GM18502 (cell line): ENCODE data around the gene RHOF.

Experiments used
- ATAC-seq: cut with Tn5 transposase; IDR thresholded peaks from one replicate; pipeline ENCODE4 v1.9.1; 2021; ENCODE audit warnings: mild to moderate bottlenecking; ENCODE audit not compliant: unreplicated experiment, poor library complexity

RHOF gene

DNA sequence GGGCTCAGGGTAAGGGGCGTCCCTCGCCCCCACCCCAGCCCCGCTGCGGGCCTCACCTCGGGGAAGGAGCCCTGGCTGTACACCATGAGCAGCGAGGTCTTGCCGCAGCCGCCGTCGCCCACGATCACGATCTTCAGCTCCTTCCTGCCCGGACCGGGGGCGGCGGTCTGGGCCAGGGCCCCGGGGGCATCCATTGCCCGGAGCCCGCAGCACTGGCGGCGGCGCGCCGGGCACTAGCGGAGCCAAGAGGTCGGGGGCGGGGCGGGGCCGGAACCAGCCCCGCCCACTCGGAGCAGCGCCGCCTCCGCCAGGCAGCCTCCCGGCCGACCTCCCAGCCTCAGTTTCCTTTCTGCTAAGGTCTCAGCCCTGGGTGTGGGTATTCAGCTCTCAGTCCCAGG, at the start of gene RHOF:
TSS of gene RHOF (minus strand) at position 249 of the 398 bp plus-strand sequence. CDS start at position 194, 55 bp downstream.
- peak; percentile 19 for ATAC-seq

DNA sequence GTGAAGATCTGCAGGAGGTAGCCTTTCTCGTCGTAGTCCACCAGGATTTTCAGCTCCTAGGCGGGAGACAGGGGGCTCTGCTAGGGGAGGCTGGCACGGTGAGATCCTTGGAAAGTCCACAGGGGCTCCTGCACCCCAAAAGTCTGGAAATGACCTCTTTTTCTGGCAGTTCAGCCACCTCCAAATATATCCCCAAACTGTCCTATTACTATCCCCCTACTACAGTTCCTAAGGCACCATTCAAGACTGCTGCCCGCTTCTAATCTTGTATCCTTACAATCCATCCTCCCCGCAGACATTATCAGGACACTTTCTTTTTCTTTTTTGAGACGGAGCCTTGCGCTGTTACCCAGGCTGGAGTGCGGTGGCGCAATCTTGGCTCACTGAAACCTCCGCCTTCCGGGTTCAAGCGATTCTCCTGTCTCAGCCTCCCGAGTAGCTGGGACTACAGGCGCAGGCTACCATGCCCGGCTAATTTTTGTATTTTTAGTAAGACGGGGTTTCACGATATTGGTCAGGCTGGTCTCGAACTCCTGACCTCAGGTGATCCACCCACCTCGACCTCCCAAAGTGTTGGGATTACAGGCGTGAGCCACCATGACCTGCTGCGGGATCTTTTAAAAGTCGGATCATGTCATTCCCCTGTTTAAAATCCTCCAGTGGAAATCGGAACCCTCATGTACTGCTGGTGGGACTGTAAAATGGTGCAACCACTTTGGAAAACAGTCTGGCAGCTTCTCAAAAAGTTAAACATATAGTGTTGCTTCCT, 46.7 kb upstream of the RHOF start:
- no peak for ATAC-seq

- peak; percentile 97 for ATAC-seq
Measured at GRCh38 chr12:121839106-121839992, 45.9 kb upstream of the RHOF start.

- no peak for ATAC-seq
Measured at GRCh38 chr12:121838126-121838525, 44.6 kb upstream of the RHOF start.

DNA sequence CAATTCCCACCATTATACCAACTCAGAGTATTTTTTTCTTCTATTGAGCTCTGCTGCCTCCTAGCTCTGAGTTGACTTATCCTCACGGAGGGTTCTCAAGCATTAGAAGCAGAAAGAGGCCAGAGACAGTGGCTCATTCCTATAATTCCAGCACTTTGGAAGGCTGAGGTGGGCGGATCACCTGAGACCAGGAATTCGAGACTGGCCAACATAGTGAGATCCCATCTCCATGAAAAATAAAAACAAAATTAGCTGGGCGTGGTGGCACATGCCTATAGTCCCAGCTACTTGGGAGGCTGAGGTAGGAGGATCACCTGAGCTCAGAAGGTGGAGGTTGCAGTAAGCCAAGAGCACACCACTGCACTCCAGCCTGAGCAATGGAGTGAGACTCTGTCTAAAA, 44.2 kb upstream of the RHOF start:
- no peak for ATAC-seq

GRCh38 chr12:121831571-121832245, 38.2 kb upstream of the RHOF start:
- ATAC-seq: no peak

GRCh38 chr12:121830588-121831265, 37.2 kb upstream of the RHOF start:
- no peak for ATAC-seq

DNA sequence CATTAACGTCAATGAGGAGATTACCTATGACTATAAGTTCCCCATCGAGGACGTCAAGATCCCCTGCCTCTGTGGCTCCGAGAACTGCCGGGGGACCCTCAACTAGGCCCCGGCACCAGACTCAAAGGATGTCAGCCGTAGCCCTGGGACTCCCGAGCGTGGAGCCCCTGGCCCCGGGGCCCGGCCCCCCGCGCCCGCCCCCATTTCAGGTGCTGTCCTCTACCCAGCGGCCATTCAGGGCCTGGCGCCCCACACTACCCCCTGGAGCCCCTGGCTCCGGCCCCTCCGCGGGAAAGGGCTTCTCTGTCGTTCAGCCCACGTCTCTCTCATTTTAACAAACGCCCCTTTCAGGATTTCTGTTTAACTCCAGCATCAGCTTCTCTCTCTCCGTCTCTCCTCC, 36.6 kb upstream of the RHOF start:
- ATAC-seq: no peak

DNA sequence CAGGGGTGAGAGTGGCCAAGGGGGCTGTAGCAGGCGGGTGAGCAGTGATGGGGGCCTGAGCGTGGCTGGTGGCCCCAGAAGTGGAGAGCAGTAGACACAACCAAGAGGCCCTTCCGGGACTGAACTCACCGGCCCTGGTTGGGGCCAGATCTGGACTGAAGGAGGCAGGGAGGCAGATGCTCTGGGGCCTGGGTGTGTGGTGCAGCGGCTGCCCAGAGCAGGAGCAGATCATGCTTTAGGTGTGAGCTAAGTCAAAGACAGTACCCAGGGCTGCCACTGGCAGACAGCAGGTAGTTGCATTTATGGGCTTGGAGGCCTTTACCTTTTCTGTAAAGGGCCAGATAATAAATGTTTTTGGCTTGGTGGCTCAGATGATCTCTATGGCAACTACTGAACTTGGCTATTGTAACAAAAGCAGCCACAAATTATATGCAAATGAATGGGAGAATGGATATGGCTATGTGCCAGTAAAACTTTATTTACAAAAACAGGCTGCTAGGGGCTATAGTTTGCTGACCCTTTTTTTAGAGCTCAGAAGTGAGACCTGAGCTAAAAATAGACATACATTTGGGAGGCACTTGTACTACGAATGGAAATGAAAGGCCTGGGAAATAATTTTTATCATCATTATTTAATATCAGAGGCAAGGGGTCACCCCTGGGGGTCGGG, 35.9 kb upstream of the RHOF start:
- no peak for ATAC-seq

DNA sequence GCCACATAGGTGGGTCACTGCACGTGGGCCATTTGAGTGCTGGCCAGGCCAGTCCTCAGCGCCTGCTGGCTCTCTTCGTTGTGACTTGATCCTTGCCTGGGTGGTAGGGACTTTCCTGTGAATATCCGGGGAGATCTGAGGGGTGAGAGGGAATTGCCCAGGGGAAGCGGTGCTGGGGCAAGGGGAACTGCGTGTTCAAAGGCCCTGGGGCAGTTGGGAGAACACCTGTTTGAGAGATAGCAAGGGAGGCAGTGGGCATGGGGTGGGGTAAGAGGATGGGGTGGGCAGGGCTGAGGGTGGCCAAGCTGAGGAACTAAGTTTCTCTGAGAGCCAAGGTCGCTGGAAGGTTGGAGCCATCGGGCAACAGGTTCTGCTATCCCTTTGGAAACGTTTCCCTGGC, 35.3 kb upstream of the RHOF start:
- no peak for ATAC-seq

GRCh38 chr12:121828306-121828705, 34.8 kb upstream of the RHOF start:
- no peak for ATAC-seq

GRCh38 chr12:121827351-121828099, 34.0 kb upstream of the RHOF start:
- no peak for ATAC-seq

GRCh38 chr12:121826318-121827150, 33.0 kb upstream of the RHOF start:
- ATAC-seq: no peak

GRCh38 chr12:121825041-121825523, 31.6 kb upstream of the RHOF start:
- no peak for ATAC-seq

DNA sequence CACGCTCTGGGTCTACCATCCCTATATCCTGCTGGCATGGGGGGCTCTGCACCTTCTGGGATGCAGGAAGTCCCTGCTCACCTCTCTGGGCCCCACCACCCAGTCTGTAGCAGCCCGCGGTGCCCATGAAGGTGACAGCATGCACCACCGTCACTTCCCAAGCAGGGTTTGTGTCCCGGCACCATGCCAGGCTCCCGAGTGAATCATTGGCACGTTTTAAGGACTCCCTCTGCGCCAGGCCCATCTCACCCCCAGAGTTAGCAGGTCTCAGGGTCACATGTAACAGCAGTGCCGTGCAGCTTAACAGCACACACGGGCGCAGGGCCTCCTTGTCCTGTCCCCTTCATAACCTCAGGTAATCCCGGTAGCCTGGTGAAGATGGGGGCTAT, 30.2 kb upstream of the RHOF start:
- no peak for ATAC-seq

DNA sequence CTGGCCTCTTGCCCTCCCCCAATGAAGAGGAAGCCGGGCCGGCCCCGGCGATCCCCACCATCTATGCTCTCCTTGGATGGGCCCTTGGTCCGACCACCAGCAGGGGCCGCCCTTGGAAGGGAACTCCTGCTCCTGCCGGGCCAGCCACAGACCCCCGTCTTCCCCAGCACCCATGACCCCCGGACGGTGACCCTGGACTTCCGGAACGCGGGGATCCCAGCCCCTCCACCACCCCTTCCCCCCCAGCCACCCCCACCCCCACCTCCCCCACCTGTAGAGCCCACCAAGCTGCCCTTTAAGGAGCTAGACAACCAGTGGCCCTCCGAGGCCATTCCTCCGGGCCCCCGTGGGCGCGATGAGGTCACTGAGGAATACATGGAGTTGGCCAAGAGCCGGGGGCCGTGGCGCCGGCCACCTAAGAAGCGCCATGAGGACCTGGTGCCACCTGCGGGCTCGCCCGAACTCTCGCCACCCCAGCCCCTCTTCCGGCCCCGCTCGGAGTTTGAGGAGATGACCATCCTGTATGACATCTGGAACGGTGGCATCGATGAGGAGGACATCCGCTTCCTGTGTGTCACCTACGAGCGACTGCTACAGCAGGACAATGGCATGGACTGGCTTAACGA, 29.7 kb upstream of the RHOF start:
- ATAC-seq: no peak

DNA sequence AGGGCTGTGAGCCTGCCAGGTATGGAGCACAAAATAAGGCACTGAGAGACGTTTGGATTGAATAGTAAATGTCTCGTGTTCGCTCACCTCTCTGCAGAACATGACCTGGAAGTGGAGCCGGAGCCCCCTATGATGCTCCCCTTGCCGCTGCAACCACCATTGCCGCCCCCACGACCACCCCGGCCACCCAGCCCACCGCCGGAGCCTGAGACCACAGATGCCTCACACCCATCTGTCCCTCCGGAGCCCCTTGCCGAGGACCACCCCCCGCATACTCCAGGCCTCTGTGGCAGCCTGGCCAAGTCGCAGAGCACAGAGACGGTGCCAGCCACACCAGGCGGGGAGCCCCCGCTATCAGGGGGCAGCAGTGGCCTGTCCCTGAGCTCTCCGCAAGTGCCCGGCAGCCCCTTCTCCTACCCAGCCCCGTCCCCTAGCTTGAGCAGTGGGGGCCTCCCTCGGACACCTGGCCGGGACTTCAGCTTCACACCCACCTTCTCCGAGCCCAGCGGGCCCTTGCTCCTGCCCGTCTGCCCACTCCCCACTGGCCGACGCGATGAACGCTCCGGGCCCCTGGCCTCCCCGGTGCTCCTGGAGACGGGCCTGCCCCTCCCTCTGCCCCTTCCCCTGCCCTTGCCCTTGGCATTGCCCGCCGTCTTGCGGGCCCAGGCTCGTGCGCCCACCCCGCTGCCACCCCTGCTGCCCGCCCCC, 29.1 kb upstream of the RHOF start:
- ATAC-seq: no peak
